Measurements from ENCODE around the gene PLOD3. TPM values are rescaled to one million over a fixed set of nuclear protein-coding genes. Genes with fewer than 3 reads are reported as not detected.

The PLOD3 gene
- total RNA-seq, 1 donor from 2014 or later = 86.9 TPM

DNA sequence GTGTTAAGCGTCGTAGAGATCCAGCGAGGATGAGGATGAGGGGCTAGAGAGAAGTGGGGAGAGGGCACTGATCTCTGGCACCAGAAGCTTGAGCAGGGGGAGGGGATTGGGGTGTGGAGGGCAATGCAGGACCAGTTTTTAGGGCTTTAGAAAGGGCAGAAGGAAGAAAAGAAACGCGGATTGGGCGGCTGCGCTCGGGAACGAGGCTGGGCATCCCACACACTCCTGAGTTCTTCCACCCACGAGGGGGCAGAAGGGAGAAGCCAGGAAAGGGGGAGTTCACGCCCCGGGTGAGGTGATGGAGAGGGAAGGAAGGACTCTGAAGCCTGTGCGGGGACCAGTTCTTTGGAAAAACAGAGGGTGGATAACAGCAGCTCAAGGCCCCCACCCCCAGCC lies 45.9 kb downstream of the PLOD3 start:
- peak overlapping the region; percentile 69 for H3K4me3 Mint-ChIP-seq
- peaks cover 100% of the 10 kb centered on the region for H3K27me3 Mint-ChIP-seq (ENCODE audit: low read depth)
- peaks cover 41% of the 10 kb centered on the region for H3K4me1 Mint-ChIP-seq
- no peak for DNase-seq (ENCODE audit: low read depth, low spot score)
- H3K9me3 Mint-ChIP-seq = no peaks in the 10 kb centered on the region
- H3K36me3 Mint-ChIP-seq (ENCODE audit: low read depth) = no peaks in the 10 kb centered on the region
- TF ChIP-seq, protein P1, sequence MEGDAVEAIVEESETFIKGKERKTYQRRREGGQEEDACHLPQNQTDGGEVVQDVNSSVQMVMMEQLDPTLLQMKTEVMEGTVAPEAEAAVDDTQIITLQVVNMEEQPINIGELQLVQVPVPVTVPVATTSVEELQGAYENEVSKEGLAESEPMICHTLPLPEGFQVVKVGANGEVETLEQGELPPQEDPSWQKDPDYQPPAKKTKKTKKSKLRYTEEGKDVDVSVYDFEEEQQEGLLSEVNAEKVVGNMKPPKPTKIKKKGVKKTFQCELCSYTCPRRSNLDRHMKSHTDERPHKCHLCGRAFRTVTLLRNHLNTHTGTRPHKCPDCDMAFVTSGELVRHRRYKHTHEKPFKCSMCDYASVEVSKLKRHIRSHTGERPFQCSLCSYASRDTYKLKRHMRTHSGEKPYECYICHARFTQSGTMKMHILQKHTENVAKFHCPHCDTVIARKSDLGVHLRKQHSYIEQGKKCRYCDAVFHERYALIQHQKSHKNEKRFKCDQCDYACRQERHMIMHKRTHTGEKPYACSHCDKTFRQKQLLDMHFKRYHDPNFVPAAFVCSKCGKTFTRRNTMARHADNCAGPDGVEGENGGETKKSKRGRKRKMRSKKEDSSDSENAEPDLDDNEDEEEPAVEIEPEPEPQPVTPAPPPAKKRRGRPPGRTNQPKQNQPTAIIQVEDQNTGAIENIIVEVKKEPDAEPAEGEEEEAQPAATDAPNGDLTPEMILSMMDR (conservative IDR thresholded peaks at IDR 0.05) = no peak
- H3K27ac Mint-ChIP-seq (ENCODE audit: unreplicated experiment) = no peak overlapping the region

DNA sequence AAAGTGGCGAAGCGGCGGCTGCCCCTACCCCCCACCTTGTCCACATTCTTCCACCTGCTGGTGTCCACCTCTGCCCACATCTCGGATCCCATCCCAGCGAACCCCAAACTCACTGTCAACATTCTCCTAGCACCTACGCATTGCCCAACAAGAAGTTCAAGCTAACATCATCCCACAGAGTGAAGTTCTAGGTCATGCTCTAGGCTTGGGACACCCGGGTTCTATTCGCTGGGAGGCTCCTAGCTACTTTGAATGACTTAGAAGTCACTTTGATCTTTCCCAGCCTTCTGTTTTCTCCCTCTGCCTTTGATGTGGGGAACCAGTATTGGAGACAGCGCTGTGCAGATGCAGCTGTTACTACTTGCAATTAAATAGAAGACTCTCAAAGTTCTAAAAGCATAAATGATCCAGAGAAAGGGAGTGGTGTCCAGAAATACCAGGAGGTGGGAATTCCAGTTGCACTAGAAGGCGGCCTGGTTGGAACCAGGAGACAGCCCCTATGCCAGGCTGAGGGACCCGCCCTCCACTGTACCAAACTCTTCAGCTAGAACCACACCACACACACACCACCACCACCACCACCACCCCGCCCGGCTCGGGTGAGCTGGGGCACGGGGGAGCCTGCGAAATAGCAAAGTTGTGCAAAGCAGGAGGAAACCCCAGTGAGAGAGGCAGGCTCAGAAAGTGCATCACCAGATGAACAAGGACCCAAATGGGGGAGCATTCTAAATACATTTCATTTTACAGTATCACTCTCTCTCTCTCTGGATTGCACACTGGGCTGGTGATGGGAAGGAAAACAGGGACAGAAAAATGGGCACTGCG lies 46.6 kb downstream of the PLOD3 start:
- Mint-ChIP-seq H3K4me1 (peaks cover 47% of the 10 kb centered on the region), H3K36me3 (ENCODE audit: low read depth) (no peaks in the 10 kb centered on the region), H3K27me3 (ENCODE audit: low read depth) (peaks cover 100% of the 10 kb centered on the region), H3K4me3 (peak overlapping the region; percentile 69), H3K9me3 (no peaks in the 10 kb centered on the region), H3K27ac (ENCODE audit: unreplicated experiment) (no peak overlapping the region)
- TF ChIP-seq, protein P1 (conservative IDR thresholded peaks at IDR 0.05) = no peak
- no peak for DNase-seq (ENCODE audit: low read depth, low spot score)

DNA sequence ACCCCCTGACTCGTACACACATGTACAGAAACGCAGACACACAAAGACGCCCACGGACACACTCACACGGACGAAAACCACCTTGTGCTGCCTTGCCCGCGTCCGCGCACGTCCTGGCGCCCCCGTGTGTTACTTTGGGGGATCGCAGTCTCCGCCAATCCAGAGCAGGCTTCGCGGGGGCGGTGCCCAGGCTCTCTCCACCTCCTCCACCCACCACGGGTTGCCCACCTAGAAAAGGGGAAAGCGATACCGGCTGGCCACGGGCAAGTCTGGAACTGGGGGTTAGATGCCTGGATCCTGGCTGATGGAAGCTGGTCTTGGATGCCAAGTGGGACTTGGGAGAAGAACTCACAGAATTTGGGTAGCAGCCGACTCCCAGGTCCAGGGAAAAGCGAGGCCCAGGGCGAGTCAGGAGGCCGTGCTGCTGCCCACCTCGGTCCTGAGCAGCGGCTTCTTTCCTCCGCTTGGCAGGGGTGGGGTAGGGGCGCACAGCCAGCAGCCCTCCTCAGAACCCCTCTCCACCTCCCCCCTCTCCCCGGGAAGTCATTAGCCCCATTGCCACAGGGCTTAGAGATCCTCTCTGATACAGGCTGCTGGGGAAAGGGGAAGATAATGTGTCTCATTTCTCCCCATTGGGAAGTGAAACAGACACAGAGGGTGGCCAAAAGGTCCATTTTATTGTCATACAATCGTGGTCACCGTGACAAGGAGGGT lies 47.4 kb downstream of the PLOD3 start:
- peaks cover 54% of the 10 kb centered on the region for H3K4me1 Mint-ChIP-seq
- H3K9me3 Mint-ChIP-seq = no peaks in the 10 kb centered on the region
- TF ChIP-seq, protein P1 (conservative IDR thresholded peaks at IDR 0.05) = peak; percentile 85
- peaks cover 100% of the 10 kb centered on the region for H3K27me3 Mint-ChIP-seq (ENCODE audit: low read depth)
- no peak overlapping the region for H3K27ac Mint-ChIP-seq (ENCODE audit: unreplicated experiment)
- peak overlapping the region; percentile 69 for H3K4me3 Mint-ChIP-seq
- H3K36me3 Mint-ChIP-seq (ENCODE audit: low read depth) = no peaks in the 10 kb centered on the region
- DNase-seq (ENCODE audit: low read depth, low spot score) = peak; percentile 92

DNA sequence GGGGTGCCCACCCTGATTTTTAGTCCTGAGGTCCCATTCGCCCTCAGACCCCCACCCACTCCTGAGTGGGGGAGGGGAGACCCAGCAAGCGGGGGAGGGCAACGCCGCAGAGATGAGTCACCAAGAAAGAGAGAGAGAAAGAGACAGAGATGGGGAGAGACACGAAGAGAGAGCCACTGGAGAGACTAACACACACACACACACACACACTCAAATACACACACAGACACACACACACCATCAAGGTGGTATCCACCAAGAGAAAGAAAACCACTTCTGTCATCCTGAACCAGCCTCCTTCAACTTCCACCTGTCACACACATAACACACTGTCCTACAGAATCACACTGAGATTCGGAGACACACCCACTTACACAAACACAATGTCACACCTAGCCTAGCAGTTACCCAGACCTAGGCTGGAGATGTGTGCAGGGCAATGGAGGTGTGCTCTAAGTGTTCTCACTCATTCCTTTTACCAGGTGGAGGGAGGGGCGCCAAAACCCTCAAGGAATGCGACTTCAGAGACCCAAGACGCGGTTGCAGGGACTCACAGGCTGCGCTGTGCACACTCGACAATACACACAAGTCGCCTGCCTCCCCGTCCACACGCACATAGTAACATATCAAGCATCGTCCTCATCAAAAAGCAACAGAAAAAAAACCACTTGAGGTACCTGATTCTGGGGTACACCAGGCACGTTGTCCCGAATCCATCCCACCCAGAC lies 48.1 kb downstream of the PLOD3 start:
- no peaks in the 10 kb centered on the region for H3K36me3 Mint-ChIP-seq (ENCODE audit: low read depth)
- no peaks in the 10 kb centered on the region for H3K9me3 Mint-ChIP-seq
- H3K27ac Mint-ChIP-seq (ENCODE audit: unreplicated experiment) = no peak overlapping the region
- no peak for DNase-seq (ENCODE audit: low read depth, low spot score)
- H3K4me1 Mint-ChIP-seq = peaks cover 58% of the 10 kb centered on the region
- TF ChIP-seq, protein P1 (conservative IDR thresholded peaks at IDR 0.05) = no peak
- H3K4me3 Mint-ChIP-seq = peak overlapping the region; percentile 69
- peaks cover 99% of the 10 kb centered on the region for H3K27me3 Mint-ChIP-seq (ENCODE audit: low read depth)

DNA sequence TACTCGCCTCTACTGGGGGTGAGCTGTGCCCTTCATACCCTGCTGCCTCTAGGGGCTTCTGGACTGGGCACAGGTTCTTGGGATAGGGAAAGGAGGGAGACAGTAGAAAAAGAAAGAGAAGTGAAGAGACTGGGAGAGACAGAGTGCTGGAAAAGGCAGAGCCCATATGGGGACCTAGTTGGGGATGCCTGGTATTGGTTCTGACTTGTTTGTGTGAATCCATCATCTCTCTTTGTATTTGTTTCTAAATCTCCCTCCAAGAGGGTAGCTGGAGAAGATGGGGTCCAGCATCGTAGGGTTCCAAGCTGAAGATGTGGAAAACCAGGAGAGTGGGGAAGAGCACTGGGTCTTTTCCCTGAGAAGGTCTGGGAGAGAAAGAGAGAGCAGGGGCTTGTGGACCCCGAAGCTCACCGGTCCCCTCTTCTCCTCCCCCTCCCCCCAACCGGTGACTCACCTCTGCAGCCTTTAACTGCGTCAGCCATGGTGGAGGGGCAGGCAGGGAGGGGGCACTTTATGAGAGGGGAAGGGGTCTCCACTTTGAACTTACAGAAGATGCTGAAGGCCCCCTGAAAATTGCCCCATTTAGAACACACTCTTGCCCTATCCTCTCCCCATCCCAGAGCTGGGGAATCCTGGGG lies 48.9 kb downstream of the PLOD3 start:
- Mint-ChIP-seq H3K9me3 (no peaks in the 10 kb centered on the region), H3K4me1 (peaks cover 58% of the 10 kb centered on the region), H3K36me3 (ENCODE audit: low read depth) (no peaks in the 10 kb centered on the region), H3K4me3 (peak overlapping the region; percentile 60), H3K27me3 (ENCODE audit: low read depth) (peaks cover 92% of the 10 kb centered on the region), H3K27ac (ENCODE audit: unreplicated experiment) (no peak overlapping the region)
- TF ChIP-seq, protein P1 (conservative IDR thresholded peaks at IDR 0.05) = no peak
- DNase-seq (ENCODE audit: low read depth, low spot score) = no peak
